HG02973 (cell line): ENCODE data around the gene BRI3BP.
"Not testable (repeated sequence)": the region's sequence is repeated elsewhere in the genome, so short reads cannot be mapped to it uniquely, and the experiment has no call there.

ENCODE experiments used
- ATAC-seq: cut with Tn5 transposase; IDR thresholded peaks from one replicate; pipeline ENCODE4 v1.9.1; 2021; ENCODE audit warnings: moderate library complexity; ENCODE audit not compliant: unreplicated experiment

BRI3BP gene

DNA sequence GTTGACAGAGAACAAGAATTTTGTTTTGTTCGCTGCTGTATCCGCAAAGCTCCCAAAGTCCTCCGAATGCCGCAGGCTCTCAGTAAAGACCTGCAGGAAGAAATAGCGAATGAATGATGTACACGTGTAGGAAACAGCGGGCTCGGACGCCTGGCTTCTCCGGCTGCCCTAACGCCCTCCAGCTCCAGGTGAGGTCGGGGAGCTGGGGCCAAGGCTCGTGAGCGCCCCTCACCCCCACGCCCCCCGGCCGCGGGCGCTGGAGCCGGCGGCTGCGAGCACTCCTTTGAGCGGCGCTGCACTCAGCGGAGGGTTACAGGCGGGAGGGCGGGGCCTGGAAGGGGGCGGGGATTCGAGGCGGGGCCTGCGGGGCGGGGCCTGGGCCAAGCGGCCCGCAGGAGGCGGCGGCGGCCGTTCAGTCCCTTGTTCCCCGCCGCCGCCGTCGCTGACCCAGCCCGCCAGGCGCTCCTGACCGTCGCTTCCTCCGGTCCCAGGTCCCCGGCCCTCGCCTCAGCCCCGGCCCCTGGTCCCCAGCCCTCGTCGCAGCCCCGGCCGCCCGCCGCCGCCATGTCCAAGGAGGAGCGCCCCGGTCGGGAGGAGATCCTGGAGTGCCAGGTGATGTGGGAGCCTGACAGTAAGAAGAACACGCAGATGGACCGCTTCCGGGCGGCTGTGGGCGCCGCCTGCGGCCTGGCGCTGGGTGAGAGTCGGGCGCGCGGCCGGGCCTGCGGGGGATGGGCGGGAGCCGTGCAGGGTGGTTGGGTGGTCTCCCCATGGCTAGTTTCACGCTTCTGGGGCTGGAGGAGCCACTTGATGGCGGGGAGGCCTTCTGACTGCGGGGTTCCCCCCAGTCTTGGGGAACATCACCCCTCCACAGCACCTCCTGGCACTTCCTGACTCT, 71.8 kb downstream of the BRI3BP start, which contains the start of gene AACS:
AACS (plus strand) TSS at position 415 of the 898 bp plus-strand sequence; CDS start at position 565, 150 bp downstream.
- peak; percentile 94 for ATAC-seq

GRCh38 chr12:125065919-125066570, 72.6 kb downstream of the BRI3BP start:
- ATAC-seq, result no peak

- no peak for ATAC-seq
Measured at GRCh38 chr12:125068391-125068790, 74.9 kb downstream of the BRI3BP start.

- no peak for ATAC-seq
Measured at GRCh38 chr12:125069616-125070015, 76.2 kb downstream of the BRI3BP start.

DNA sequence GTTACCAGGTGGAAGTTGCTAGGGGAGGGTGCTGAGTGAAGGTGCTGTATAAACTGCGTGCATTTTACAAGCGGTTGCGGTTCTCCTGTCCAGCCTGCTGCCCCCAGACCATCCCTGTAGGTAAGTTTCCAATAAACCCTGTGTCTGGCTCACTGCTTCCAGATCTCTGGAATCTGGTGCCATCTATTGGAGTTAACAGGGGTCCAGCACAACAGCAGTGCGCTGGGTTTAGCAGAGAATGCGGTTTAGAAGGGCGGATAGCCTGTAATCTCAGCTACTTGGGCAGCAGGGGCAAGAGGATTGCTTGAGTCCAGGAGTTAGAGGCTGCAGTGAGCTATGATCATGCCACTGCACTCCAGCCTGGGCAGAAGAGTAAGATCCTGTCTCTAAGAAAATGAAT, 76.7 kb downstream of the BRI3BP start:
- ATAC-seq, result no peak

DNA sequence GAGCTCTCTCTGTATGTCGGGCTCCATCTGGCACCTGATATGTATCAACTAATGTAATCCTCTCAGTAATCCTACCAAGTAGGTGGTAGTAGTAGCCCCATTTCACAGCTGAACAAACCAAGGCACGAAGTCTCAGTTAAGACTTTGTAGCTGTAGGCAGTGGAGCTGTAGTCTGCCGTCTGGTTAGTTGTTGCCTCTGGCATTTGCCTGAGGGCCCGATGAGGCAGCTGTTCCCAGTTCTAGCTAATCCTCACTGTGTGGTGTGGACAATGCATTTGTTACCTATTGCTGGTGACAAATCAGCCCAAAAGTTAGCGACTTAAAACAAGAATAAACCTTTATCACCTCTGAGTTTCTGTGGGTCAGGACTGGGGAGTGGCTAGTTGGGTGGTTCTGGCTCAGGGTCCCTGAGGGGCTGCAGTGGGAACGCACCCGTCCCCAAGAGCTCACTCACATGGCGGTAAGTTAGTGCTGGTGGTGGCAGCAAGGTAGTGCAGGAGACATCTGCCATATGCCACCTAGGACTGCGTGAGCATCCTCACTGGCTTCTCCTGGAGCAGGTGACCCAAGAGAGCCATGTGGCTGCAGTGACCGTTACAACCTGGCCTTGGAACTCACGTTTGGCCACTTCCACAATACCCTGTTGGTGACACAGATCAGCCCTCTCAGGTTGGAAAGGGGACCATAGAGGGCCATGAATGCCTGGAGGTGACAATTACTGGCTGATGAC, 77.4 kb downstream of the BRI3BP start:
- ATAC-seq, result no peak

DNA sequence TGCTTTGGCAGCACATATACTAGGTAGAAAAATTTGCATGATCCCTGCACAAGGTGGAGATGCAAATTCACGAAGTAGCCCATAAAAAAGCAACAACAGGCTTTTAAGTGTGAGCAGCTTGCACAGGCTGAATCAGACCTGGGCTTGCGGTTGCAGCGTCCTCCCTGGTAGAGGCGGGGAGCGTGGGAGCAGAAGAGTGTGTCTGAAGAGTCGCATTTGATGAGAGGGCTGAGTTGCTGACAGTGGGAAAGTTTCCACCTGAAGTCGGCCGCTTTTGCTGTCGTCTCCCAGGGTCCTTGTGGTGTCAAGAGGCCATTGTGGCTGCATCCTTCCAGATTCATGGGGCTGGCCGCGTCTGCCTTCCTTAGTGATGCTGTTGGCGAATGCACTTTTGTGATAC, 78.0 kb downstream of the BRI3BP start:
- no peak for ATAC-seq

DNA sequence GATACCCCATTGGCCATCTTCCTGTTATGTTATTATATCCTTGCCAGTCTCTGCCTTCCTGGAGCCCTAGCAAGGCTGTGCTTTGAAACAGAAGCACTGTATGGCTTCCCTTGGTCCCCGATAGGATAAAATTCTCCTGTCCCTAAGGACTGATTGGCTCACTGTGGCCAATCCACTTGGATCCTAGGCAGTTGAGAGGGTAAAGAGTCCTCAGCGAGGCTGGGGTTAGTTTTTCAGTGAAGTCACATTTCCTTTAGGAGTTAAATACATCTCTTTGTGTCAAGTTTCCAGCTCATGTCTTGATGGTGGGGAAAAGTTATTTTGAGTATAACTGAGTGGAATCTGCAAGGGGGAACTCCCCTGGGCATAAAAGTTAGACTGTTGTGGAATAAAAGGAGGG, 79.1 kb downstream of the BRI3BP start:
- ATAC-seq, result no peak

GRCh38 chr12:125074294-125074693, 80.8 kb downstream of the BRI3BP start:
- ATAC-seq, result not testable (repeated sequence)

GRCh38 chr12:125076103-125076502, 82.7 kb downstream of the BRI3BP start:
- ATAC-seq, result no peak

DNA sequence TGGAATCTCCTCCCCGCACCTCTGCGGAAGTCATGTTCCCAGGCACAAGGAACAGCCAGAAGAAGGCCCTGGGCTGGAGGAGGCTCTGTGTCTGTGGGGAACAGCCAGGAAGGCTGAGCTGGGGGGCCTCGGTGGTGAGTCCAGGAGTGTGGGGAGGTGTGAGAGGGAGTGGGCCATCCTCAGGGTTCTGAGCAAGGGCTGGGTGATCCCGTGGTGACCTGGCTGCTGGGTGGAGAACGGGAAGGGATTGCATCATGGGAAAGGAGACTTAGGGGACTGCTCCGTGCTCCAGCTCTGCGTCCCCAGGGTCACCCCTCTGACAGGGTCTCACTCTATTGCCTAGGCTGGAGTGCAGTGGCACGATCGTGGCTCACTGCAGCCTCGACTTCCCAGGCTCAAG, 85.6 kb downstream of the BRI3BP start:
- no peak for ATAC-seq

- no peak for ATAC-seq
Measured at GRCh38 chr12:125079648-125080645, 86.5 kb downstream of the BRI3BP start.
